Parathyroid adenoma (tissue), 2 donors: Measurements from ENCODE around the gene MYO6.

Experiments used
- H2AFZ ChIP-seq: fragments of 300-600 bp; sonication (generic); one replicate; pipeline ENCODE4 v1.7.0; 2017; ENCODE audit warnings: antibody characterized with exemption, mild to moderate bottlenecking
- H3K27ac ChIP-seq: fragments of 300-600 bp; sonication (generic); one replicate; pipeline ENCODE4 v1.7.0; 2017
- H3K27me3 ChIP-seq: fragments of 300-600 bp; sonication (generic); one replicate; pipeline ENCODE4 v1.7.0; 2017; ENCODE audit warnings: low read length; ENCODE audit not compliant: control insufficient read depth, insufficient read depth
- H3K36me3 ChIP-seq: fragments of 300-600 bp; sonication (generic); one replicate; pipeline ENCODE4 v1.7.0; 2017; ENCODE audit warnings: low read length; ENCODE audit not compliant: control insufficient read depth, insufficient read depth
- H3K4me1 ChIP-seq: fragments of 300-600 bp; sonication (generic); one replicate; pipeline ENCODE4 v1.7.0; 2017; ENCODE audit warnings: control low read depth
- H3K4me2 ChIP-seq: fragments of 300-600 bp; sonication (generic); one replicate; pipeline ENCODE4 v1.7.0; 2017; ENCODE audit warnings: low read length
- H3K4me3 ChIP-seq: fragments of 300-600 bp; sonication (generic); one replicate; pipeline ENCODE4 v1.7.0; 2017; ENCODE audit warnings: low read depth, low read length
- H3K79me2 ChIP-seq: fragments of 300-600 bp; sonication (generic); one replicate; pipeline ENCODE4 v1.7.0; 2017; ENCODE audit warnings: control low read depth
- H3K9ac ChIP-seq: fragments of 300-600 bp; sonication (generic); one replicate; pipeline ENCODE4 v1.7.0; 2017; ENCODE audit warnings: mild to moderate bottlenecking
- H3K9me3 ChIP-seq: fragments of 300-600 bp; sonication (generic); one replicate; pipeline ENCODE4 v1.7.0; 2017; ENCODE audit warnings: low read length; ENCODE audit not compliant: control insufficient read depth
- TF ChIP-seq, protein P1 (sequence below): fragments of 300-600 bp; sonication (generic); IDR thresholded peaks from one replicate; pipeline ENCODE4 v1.7.0; 2017; ENCODE audit warnings: antibody characterized with exemption, mild to moderate bottlenecking
- donor health status: primary hyperparathyroidism.

MYO6 gene

DNA sequence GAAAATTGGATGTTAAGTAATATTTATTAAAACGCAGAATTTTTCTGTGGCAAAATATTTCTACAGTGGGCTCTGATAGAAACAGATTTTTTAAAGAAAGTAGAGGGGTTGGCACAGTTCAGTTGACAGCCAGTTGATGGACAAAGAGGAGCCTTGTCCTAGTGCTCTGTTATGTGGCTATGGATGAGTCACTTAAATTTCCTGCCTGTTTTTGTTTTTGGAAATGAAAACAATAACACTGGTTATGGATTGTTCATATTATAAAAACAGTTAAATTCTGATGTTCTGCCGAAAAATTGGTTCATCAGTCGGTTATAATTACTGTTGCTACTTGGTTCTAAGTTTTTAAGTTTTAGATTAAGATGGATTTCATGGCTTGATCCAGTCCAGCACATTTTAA is 42.8 kb downstream of the MYO6 start:
- no peak overlapping the region for H3K4me2 ChIP-seq
- no peak overlapping the region for H2AFZ ChIP-seq
- H3K79me2 ChIP-seq, result peaks cover 5% of the 10 kb centered on the region
- no peak overlapping the region for H3K4me3 ChIP-seq
- no peaks in the 10 kb centered on the region for H3K36me3 ChIP-seq
- TF ChIP-seq, protein P1, sequence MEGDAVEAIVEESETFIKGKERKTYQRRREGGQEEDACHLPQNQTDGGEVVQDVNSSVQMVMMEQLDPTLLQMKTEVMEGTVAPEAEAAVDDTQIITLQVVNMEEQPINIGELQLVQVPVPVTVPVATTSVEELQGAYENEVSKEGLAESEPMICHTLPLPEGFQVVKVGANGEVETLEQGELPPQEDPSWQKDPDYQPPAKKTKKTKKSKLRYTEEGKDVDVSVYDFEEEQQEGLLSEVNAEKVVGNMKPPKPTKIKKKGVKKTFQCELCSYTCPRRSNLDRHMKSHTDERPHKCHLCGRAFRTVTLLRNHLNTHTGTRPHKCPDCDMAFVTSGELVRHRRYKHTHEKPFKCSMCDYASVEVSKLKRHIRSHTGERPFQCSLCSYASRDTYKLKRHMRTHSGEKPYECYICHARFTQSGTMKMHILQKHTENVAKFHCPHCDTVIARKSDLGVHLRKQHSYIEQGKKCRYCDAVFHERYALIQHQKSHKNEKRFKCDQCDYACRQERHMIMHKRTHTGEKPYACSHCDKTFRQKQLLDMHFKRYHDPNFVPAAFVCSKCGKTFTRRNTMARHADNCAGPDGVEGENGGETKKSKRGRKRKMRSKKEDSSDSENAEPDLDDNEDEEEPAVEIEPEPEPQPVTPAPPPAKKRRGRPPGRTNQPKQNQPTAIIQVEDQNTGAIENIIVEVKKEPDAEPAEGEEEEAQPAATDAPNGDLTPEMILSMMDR, result no peak
- H3K27ac ChIP-seq, result no peak overlapping the region
- H3K4me1 ChIP-seq, result peaks cover 3% of the 10 kb centered on the region
- H3K9ac ChIP-seq, result no peak overlapping the region
- no peaks in the 10 kb centered on the region for H3K27me3 ChIP-seq
- no peaks in the 10 kb centered on the region for H3K9me3 ChIP-seq

DNA sequence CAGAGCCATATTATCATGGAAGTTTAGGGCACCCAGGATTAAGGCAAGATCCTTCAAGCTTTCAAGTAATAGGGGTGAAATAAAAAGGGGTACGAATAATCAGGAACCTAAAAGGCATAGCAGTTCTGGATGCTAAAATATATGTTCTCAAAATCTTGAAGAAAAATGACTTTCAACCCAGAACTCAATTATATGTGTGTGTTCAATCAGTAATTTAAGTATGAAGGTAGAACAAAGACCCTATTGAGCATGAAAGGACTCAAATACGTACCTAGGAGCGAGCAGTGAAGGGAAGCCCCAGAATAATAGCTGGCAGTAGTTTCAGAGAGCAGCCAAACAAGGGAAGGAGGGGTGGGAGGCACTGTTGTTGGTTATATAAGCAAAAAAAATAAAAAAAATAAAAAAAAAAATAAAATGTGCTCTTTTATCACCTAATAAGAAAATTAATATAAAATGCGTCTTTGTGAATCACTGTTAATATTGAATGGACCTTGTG is 45.4 kb downstream of the MYO6 start:
- Histone ChIP-seq H3K4me1 (peaks cover 3% of the 10 kb centered on the region), H3K4me3 (no peak overlapping the region), H3K9me3 (no peaks in the 10 kb centered on the region), H3K79me2 (peaks cover 10% of the 10 kb centered on the region), H3K27me3 (no peaks in the 10 kb centered on the region), H3K4me2 (no peak overlapping the region), H3K9ac (no peak overlapping the region), H2AFZ (no peak overlapping the region), H3K27ac (no peak overlapping the region), H3K36me3 (no peaks in the 10 kb centered on the region)
- TF ChIP-seq, protein P1, result no peak

DNA sequence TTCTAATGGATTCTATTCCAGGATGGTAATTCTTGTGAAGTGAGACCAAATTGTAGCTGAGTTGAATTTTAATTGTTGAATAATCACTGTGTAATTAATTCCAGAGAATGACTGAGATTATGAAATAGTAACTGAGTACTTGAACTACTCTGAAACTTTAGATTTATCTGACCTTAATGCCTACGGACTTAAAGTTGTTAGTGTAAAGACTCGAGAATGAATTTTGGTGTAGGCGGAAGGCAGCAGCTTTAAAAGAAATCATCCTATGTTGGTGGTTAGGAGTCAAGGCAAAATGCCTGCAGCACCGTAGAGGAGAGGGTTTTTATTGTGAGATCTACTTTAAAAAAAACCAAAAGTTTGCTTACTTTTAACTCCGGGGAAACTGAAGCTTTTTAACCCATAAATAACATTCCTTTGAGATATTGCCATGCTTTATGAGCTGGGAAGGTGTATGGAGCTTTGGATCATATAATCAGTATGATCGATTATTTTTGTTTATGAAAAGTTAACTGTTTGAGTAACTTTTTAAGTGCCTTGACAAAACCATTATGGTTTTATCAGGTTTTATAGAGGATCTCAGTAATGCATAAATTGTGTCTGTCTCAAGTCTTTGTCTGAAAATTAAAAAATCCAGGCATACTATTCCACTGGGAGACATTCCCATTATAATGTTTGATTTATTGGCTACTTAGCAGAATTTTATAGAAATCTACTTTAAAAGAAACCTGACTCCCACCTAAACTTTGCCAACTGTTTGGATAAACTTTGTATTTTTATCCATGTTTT is 46.1 kb downstream of the MYO6 start:
- H3K4me2 ChIP-seq, result no peak overlapping the region
- H3K79me2 ChIP-seq, result peaks cover 10% of the 10 kb centered on the region
- H3K27me3 ChIP-seq, result no peaks in the 10 kb centered on the region
- no peak overlapping the region for H2AFZ ChIP-seq
- no peaks in the 10 kb centered on the region for H3K36me3 ChIP-seq
- no peak overlapping the region for H3K27ac ChIP-seq
- H3K9ac ChIP-seq, result no peak overlapping the region
- TF ChIP-seq, protein P1, result no peak
- no peak overlapping the region for H3K4me3 ChIP-seq
- H3K9me3 ChIP-seq, result no peaks in the 10 kb centered on the region
- peaks cover 3% of the 10 kb centered on the region for H3K4me1 ChIP-seq

DNA sequence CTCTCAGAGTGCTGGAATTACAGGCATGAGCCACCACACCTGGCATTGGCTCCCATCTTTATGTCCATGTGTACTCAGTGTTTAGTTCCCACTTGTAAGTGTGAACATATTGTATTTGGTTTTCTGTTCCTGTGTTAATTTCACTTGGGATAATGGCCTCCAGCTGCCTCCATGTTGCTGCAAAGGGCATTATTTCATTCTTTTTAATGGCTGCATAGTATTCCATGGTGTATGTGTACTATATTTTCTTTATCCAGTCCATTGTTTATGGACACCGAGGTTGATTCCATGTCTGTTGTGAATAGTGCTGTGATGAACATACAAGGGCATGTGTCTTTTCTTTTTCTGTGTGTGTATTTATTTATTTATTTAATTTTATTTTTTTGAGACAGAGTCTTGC is 47.7 kb downstream of the MYO6 start:
- Histone ChIP-seq H2AFZ (no peak overlapping the region), H3K4me3 (no peak overlapping the region), H3K4me2 (no peak overlapping the region), H3K9me3 (no peaks in the 10 kb centered on the region), H3K27me3 (no peaks in the 10 kb centered on the region), H3K9ac (no peak overlapping the region), H3K4me1 (peaks cover 3% of the 10 kb centered on the region), H3K27ac (no peak overlapping the region), H3K36me3 (no peaks in the 10 kb centered on the region), H3K79me2 (peaks cover 10% of the 10 kb centered on the region)
- TF ChIP-seq, protein P1, result no peak

DNA sequence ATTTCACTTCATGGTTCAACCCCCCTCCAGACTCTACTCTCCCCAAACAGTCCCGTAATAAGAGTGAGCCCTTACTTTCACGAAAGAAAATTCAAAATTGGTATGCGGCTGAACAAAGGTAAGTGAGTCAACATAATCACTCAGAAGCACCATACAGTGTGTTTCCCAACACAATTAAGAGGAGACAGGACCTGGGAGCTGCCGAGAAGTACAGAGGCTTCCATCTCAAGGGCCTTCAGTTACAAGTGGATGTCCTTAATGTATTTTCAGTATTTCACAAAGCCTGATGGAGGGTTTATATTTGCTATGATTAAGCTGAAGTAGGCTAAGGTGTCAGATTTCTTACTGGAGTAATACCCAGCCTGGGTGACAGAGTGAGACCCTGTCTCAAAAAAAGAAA is 51.1 kb downstream of the MYO6 start:
- Histone ChIP-seq H3K27me3 (no peaks in the 10 kb centered on the region), H3K9me3 (no peaks in the 10 kb centered on the region), H3K9ac (no peak overlapping the region), H3K27ac (no peak overlapping the region), H3K4me2 (no peak overlapping the region), H3K79me2 (peaks cover 10% of the 10 kb centered on the region), H3K4me3 (no peak overlapping the region), H2AFZ (no peak overlapping the region), H3K36me3 (no peaks in the 10 kb centered on the region), H3K4me1 (peaks cover 3% of the 10 kb centered on the region)
- TF ChIP-seq, protein P1, result no peak
